ENCODE measurements around the gene SLC7A1.

DNA sequence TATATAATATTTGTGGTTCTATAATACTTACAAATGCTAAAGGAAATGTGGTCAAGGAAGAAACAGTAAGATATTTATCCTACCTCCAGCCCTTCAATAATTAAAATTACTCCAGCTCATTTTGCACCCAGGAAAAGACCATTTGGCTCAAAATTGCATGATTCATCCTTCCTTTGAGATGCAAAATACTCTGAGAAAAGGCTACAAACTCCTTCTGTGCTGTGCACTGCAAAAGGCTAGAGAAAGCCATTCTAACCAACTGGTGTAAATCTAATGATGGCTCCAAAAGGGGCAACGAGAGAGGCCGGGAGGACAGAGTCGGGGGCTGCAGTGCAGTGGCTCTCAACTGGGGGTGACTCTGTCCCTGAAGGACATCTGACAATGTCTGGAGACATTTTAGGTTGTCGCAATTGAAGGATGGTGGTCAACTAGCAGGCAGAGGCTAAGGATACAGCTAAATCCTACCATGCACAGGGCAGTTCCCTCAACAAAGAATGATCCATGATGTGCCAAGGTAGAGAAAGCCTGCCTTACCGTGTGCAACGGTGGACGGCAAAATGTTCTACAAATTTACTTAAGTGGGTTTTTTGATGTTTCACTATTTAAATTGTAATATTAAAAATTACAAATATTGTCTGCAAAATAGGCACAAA is 32.6 kb downstream of the SLC7A1 start:
- TF ChIP-seq, protein P1, sequence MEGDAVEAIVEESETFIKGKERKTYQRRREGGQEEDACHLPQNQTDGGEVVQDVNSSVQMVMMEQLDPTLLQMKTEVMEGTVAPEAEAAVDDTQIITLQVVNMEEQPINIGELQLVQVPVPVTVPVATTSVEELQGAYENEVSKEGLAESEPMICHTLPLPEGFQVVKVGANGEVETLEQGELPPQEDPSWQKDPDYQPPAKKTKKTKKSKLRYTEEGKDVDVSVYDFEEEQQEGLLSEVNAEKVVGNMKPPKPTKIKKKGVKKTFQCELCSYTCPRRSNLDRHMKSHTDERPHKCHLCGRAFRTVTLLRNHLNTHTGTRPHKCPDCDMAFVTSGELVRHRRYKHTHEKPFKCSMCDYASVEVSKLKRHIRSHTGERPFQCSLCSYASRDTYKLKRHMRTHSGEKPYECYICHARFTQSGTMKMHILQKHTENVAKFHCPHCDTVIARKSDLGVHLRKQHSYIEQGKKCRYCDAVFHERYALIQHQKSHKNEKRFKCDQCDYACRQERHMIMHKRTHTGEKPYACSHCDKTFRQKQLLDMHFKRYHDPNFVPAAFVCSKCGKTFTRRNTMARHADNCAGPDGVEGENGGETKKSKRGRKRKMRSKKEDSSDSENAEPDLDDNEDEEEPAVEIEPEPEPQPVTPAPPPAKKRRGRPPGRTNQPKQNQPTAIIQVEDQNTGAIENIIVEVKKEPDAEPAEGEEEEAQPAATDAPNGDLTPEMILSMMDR (IDR thresholded peaks at IDR 0.05; ENCODE audit: low read length) = no peak
- TF ChIP-seq EZH2 (IDR thresholded peaks at IDR 0.05; ENCODE audit: borderline replicate concordance, low read length) = no peak
